ENCODE measurements around the gene DEDD2.

The DEDD2 gene

GRCh38 chr19:42244347-42245220, 27.1 kb upstream of the DEDD2 start:
- Histone ChIP-seq H3K9me3 (ENCODE audit: insufficient read depth, low read depth, low read length) (no peaks in the 10 kb centered on the region), H3K4me1 (ENCODE audit: insufficient read depth, low read length, poor library complexity, severe bottlenecking) (peaks cover 25% of the 10 kb centered on the region), H4K20me1 (ENCODE audit: insufficient read depth, low read length, poor library complexity, severe bottlenecking) (peaks cover 8% of the 10 kb centered on the region), H3K79me2 (ENCODE audit: insufficient read depth, low read length) (peaks cover 26% of the 10 kb centered on the region), H3F3A (ENCODE audit: low read depth) (no peaks in the 10 kb centered on the region), H3K36me3 (ENCODE audit: insufficient read depth, low read length) (no peaks in the 10 kb centered on the region), H3K4me2 (ENCODE audit: low read depth, low read length, poor library complexity, severe bottlenecking) (peak overlapping the region; percentile 90), H2AFZ (ENCODE audit: low read length) (peak overlapping the region; percentile 90), H3K9ac (ENCODE audit: low read depth, low read length, poor library complexity, severe bottlenecking) (peak overlapping the region; percentile 81), H3K4me3 (ENCODE audit: low read length, poor library complexity, severe bottlenecking) (peak overlapping the region; percentile 78), H3K9me2 (replicated peaks; ENCODE audit: low read depth, low read length) (no peaks in the 10 kb centered on the region), H3K27me3 (ENCODE audit: insufficient read depth, low read length, poor library complexity, severe bottlenecking) (no peaks in the 10 kb centered on the region)
- TF ChIP-seq EZH2phosphoT487 (IDR thresholded peaks at IDR 0.05; ENCODE audit: borderline replicate concordance) (no peak), CTCF (conservative IDR thresholded peaks at IDR 0.05; ENCODE audit: low read length) (peak; percentile 77)

DNA sequence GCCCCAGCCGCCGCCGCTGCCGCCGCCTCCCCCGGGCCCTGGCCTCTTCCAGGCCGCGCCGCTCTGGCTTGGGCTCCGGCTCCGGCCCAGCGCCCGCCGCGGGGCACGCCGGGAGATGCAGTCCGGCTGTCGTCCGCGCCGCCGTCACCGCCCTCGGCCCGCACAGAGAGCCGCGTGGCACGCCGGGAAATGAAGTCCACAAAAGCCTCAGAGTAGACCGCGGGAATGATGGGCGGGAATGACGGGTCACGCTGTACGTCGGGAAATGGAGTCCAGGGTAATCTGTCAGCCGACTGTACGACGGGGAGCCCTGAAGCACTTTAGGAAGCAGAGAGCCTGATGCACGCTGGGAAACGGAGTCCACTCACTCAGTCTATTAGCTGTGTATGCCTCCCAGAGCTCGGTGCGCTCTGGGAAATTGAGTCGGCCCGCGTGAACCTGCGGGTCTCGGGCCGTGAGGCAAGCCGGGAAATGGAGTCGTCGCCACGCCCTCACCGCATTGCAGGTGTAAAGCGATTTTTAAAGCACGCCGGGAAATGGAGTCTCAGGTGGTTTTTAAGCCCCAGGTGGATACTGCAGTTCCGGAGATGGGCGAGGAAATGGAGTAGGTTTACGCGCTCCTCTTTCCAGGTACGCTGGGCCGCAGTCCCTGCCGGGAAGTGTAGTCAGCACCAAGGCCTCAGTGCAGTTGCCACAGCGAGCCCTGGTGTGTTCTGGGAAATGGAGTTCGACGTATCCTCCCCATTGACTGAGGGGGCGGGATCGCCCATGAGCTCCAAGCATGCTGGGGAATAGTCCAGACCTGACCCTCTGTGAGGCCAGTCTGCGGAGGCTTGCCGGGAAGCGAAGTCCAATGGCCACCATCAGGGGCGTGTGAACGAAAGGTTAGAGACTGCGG, 25.3 kb upstream of the DEDD2 start, which contains the start of gene GSK3A:
Gene GSK3A, minus strand, starts transcription at position 91 of the 898 bp plus-strand sequence. CDS start 137 bp downstream, outside the sequence.
- H3K36me3 ChIP-seq (ENCODE audit: insufficient read depth, low read length) = no peaks in the 10 kb centered on the region
- H2AFZ ChIP-seq (ENCODE audit: low read length) = peak within 1 kb of the TSS; percentile 84
- H3K4me1 ChIP-seq (ENCODE audit: insufficient read depth, low read length, poor library complexity, severe bottlenecking) = peaks cover 30% of the 10 kb centered on the region

More for the DNA sequence above, 25.3 kb upstream of the DEDD2 start, which contains the start of gene GSK3A:
- Histone ChIP-seq H3K79me2 (ENCODE audit: insufficient read depth, low read length) (peaks cover 37% of the 10 kb centered on the region), H3K27me3 (ENCODE audit: insufficient read depth, low read length, poor library complexity, severe bottlenecking) (no peaks in the 10 kb centered on the region), H4K20me1 (ENCODE audit: insufficient read depth, low read length, poor library complexity, severe bottlenecking) (peaks cover 8% of the 10 kb centered on the region), H3K4me2 (ENCODE audit: low read depth, low read length, poor library complexity, severe bottlenecking) (peak within 1 kb of the TSS; percentile 90), H3K9ac (ENCODE audit: low read depth, low read length, poor library complexity, severe bottlenecking) (peak within 1 kb of the TSS; percentile 93), H3K9me3 (ENCODE audit: insufficient read depth, low read depth, low read length) (no peaks in the 10 kb centered on the region), H3F3A (ENCODE audit: low read depth) (no peaks in the 10 kb centered on the region), H3K4me3 (ENCODE audit: low read length, poor library complexity, severe bottlenecking) (peak within 1 kb of the TSS; percentile 78), H3K9me2 (replicated peaks; ENCODE audit: low read depth, low read length) (no peaks in the 10 kb centered on the region)
- TF ChIP-seq CTCF (conservative IDR thresholded peaks at IDR 0.05; ENCODE audit: low read length) (no peak), EZH2phosphoT487 (IDR thresholded peaks at IDR 0.05; ENCODE audit: borderline replicate concordance) (no peak)

Measured in Loucy (cell line).